Activated T-helper 1 cell treated with anti-CD3 and anti-CD28 coated beads, Interleukin-12 subunit alpha, Interleukin-12 subunit beta, Interleukin-2, Interleukin-4 antibody, amounts not matched to agents 30 ng/mL and 10 ng/mL and 1 ng/mL, durations not matched to agents 14 hours and 24 hours and 36 hours (primary cell): ENCODE results near the gene SAFB. TPM values are rescaled to one million over a fixed set of nuclear protein-coding genes. Genes with fewer than 3 reads are reported as not detected.

ENCODE experiments used
- DNase-seq: peaks from one replicate; pipeline ENCODE4 v3.0.0; 2021; ENCODE audit warnings: low spot score
- H3K27ac Mint-ChIP-seq: one replicate; pipeline ENCODE4 v1.8.0; 2021; ENCODE audit warnings: mild to moderate bottlenecking, mixed read lengths
- H3K27me3 Mint-ChIP-seq: one replicate; pipeline ENCODE4 v1.8.0; 2022; ENCODE audit warnings: mild to moderate bottlenecking, moderate library complexity, mixed read lengths; ENCODE audit not compliant: insufficient read depth
- H3K36me3 Mint-ChIP-seq: one replicate; pipeline ENCODE4 v1.8.0; 2021; ENCODE audit warnings: low read depth, mixed read lengths
- H3K4me1 Mint-ChIP-seq: one replicate; pipeline ENCODE4 v1.8.0; 2021; ENCODE audit warnings: low read depth, mixed read lengths
- H3K4me3 Mint-ChIP-seq: one replicate; pipeline ENCODE4 v1.8.0; 2021; ENCODE audit warnings: mild to moderate bottlenecking, moderate library complexity, mixed read lengths
- H3K9me3 Mint-ChIP-seq: one replicate; pipeline ENCODE4 v1.8.0; 2021; ENCODE audit warnings: mixed read lengths
- intact Hi-C: fragments of 100-400 bp; cut with micrococcal nuclease; formaldehyde crosslinking; loops from one replicate; pipeline ENCODE4 v1.15.1; 2024
- total RNA-seq: library from RNA; stranded (reverse); gene quantifications from 2 replicates; pipeline ENCODE4 v1.2.3, GENCODE V29; 2022

The SAFB gene
- total RNA-seq, 1 donor from 2014 or later, result 143 TPM

GRCh38 chr19:5623397-5624017 lies 624 bp downstream of the SAFB start:
- intact Hi-C loops, result loop anchor here (5.0 to 10.0 kb wide), 3 partner anchors 279 to 801 kb away; partner anchors contain the start of genes KHSRP, NDUFA11 and VMAC
- Mint-ChIP-seq H3K36me3 (peaks cover 60% of the 10 kb centered on the region), H3K4me3 (peak overlapping the region; percentile 100), H3K27ac (peak overlapping the region; percentile 100), H3K9me3 (no peaks in the 10 kb centered on the region), H3K4me1 (peaks cover 66% of the 10 kb centered on the region), H3K27me3 (peaks cover 3% of the 10 kb centered on the region)
- DNase-seq, result no peak

- intact Hi-C loops, result loop anchor here (5.0 to 10.0 kb wide), 3 partner anchors 278 to 801 kb away; partner anchors contain the start of genes KHSRP, NDUFA11 and VMAC
- peak; percentile 4 for DNase-seq
- peaks cover 66% of the 10 kb centered on the region for H3K4me1 Mint-ChIP-seq
Measured at GRCh38 chr19:5624018-5624663, 1.3 kb downstream of the SAFB start.

GRCh38 chr19:5624741-5625278 lies 1.9 kb downstream of the SAFB start:
- Mint-ChIP-seq H3K27ac (peak overlapping the region; percentile 90), H3K4me1 (peaks cover 67% of the 10 kb centered on the region), H3K27me3 (peaks cover 3% of the 10 kb centered on the region), H3K9me3 (no peaks in the 10 kb centered on the region), H3K36me3 (peaks cover 58% of the 10 kb centered on the region), H3K4me3 (peak overlapping the region; percentile 100)
- DNase-seq, result no peak
- intact Hi-C loops, result loop anchor here (5.0 to 10.0 kb wide), 3 partner anchors 277 to 800 kb away; partner anchors contain the start of genes KHSRP, NDUFA11 and VMAC

More at GRCh38 chr19:5624018-5624663, 1.3 kb downstream of the SAFB start:
- Mint-ChIP-seq H3K4me3 (peak overlapping the region; percentile 100), H3K36me3 (peaks cover 58% of the 10 kb centered on the region), H3K9me3 (no peaks in the 10 kb centered on the region), H3K27me3 (peaks cover 3% of the 10 kb centered on the region), H3K27ac (peak overlapping the region; percentile 90)

GRCh38 chr19:5625641-5626040 lies 2.8 kb downstream of the SAFB start:
- peak overlapping the region; percentile 56 for H3K27ac Mint-ChIP-seq
- H3K4me1 Mint-ChIP-seq, result peaks cover 59% of the 10 kb centered on the region
- no peak for DNase-seq
- intact Hi-C loops, result loop anchor here (10.0 kb wide), 1 partner anchor 799 kb away; the partner anchor contains the start of gene KHSRP
- peaks cover 3% of the 10 kb centered on the region for H3K27me3 Mint-ChIP-seq
- peaks cover 54% of the 10 kb centered on the region for H3K36me3 Mint-ChIP-seq
- H3K9me3 Mint-ChIP-seq, result no peaks in the 10 kb centered on the region
- H3K4me3 Mint-ChIP-seq, result peak overlapping the region; percentile 100

GRCh38 chr19:5627395-5627904 lies 4.6 kb downstream of the SAFB start:
- Mint-ChIP-seq H3K36me3 (peaks cover 57% of the 10 kb centered on the region), H3K9me3 (no peaks in the 10 kb centered on the region), H3K4me3 (peak overlapping the region; percentile 32), H3K4me1 (peaks cover 63% of the 10 kb centered on the region), H3K27me3 (peaks cover 3% of the 10 kb centered on the region), H3K27ac (peak overlapping the region; percentile 18)
- no peak for DNase-seq
- intact Hi-C loops, result loop anchor here (10.0 kb wide), 1 partner anchor 797 kb away; the partner anchor contains the start of gene KHSRP

GRCh38 chr19:5628461-5628860 lies 5.6 kb downstream of the SAFB start:
- no peak overlapping the region for H3K4me3 Mint-ChIP-seq
- H3K27ac Mint-ChIP-seq, result no peak overlapping the region
- peaks cover 60% of the 10 kb centered on the region for H3K36me3 Mint-ChIP-seq
- no peak for DNase-seq
- H3K27me3 Mint-ChIP-seq, result no peaks in the 10 kb centered on the region
- no peaks in the 10 kb centered on the region for H3K9me3 Mint-ChIP-seq
- intact Hi-C loops, result loop anchor here (10.0 kb wide), 1 partner anchor 796 kb away; the partner anchor contains the start of gene KHSRP
- peaks cover 66% of the 10 kb centered on the region for H3K4me1 Mint-ChIP-seq

GRCh38 chr19:5628919-5629481 lies 6.1 kb downstream of the SAFB start:
- Mint-ChIP-seq H3K27me3 (no peaks in the 10 kb centered on the region), H3K36me3 (peaks cover 58% of the 10 kb centered on the region), H3K4me1 (peaks cover 66% of the 10 kb centered on the region), H3K9me3 (no peaks in the 10 kb centered on the region), H3K4me3 (no peak overlapping the region), H3K27ac (no peak overlapping the region)
- DNase-seq, result no peak
- intact Hi-C loops, result loop anchor here (10.0 kb wide), 1 partner anchor 796 kb away; the partner anchor contains the start of gene KHSRP

- no peaks in the 10 kb centered on the region for H3K27me3 Mint-ChIP-seq
- peaks cover 51% of the 10 kb centered on the region for H3K4me1 Mint-ChIP-seq
- no peak overlapping the region for H3K4me3 Mint-ChIP-seq
- no peaks in the 10 kb centered on the region for H3K9me3 Mint-ChIP-seq
- no peak overlapping the region for H3K27ac Mint-ChIP-seq
- no peak for DNase-seq
- intact Hi-C loops, result no loop called here
- H3K36me3 Mint-ChIP-seq, result peaks cover 39% of the 10 kb centered on the region
Measured at GRCh38 chr19:5631567-5632240, 8.8 kb downstream of the SAFB start.

GRCh38 chr19:5632241-5632612 lies 9.3 kb downstream of the SAFB start:
- Mint-ChIP-seq H3K4me3 (no peak overlapping the region), H3K36me3 (peaks cover 38% of the 10 kb centered on the region), H3K27me3 (no peaks in the 10 kb centered on the region), H3K9me3 (no peaks in the 10 kb centered on the region), H3K4me1 (peaks cover 50% of the 10 kb centered on the region), H3K27ac (no peak overlapping the region)
- intact Hi-C loops, result no loop called here
- DNase-seq, result no peak

- intact Hi-C loops, result no loop called here
- DNase-seq, result no peak
- no peak overlapping the region for H3K4me3 Mint-ChIP-seq
- H3K27ac Mint-ChIP-seq, result no peak overlapping the region
- H3K36me3 Mint-ChIP-seq, result peaks cover 38% of the 10 kb centered on the region
- H3K9me3 Mint-ChIP-seq, result no peaks in the 10 kb centered on the region
- peaks cover 46% of the 10 kb centered on the region for H3K4me1 Mint-ChIP-seq
- no peaks in the 10 kb centered on the region for H3K27me3 Mint-ChIP-seq
Measured at GRCh38 chr19:5632657-5633056, 9.8 kb downstream of the SAFB start.

- no peak overlapping the region for H3K27ac Mint-ChIP-seq
- H3K27me3 Mint-ChIP-seq, result no peaks in the 10 kb centered on the region
- no peak for DNase-seq
- H3K4me1 Mint-ChIP-seq, result peaks cover 28% of the 10 kb centered on the region
- intact Hi-C loops, result no loop called here
- H3K9me3 Mint-ChIP-seq, result no peaks in the 10 kb centered on the region
- peaks cover 28% of the 10 kb centered on the region for H3K36me3 Mint-ChIP-seq
- H3K4me3 Mint-ChIP-seq, result no peak overlapping the region
Measured at GRCh38 chr19:5635427-5635826, 12.5 kb downstream of the SAFB start.

- H3K27me3 Mint-ChIP-seq, result no peaks in the 10 kb centered on the region
- peaks cover 11% of the 10 kb centered on the region for H3K4me1 Mint-ChIP-seq
- H3K36me3 Mint-ChIP-seq, result peaks cover 27% of the 10 kb centered on the region
- no peak overlapping the region for H3K4me3 Mint-ChIP-seq
- DNase-seq, result no peak
- intact Hi-C loops, result no loop called here
- no peak overlapping the region for H3K27ac Mint-ChIP-seq
- H3K9me3 Mint-ChIP-seq, result no peaks in the 10 kb centered on the region
Measured at GRCh38 chr19:5637971-5638370, 15.1 kb downstream of the SAFB start.
